ENCODE measurements around the gene C12orf76. TPM values are rescaled to one million over a fixed set of nuclear protein-coding genes. Genes with fewer than 3 reads are reported as not detected.

C12orf76 gene
- total and polyA plus RNA-seq, 2 of the 13 experiments (the other 11 are each of a cell fraction or from before 2014, with no cell fraction given), result 15.8 to 38.4 TPM

- no peak for TF ChIP-seq HNRNPH1 (optimal IDR thresholded peaks at IDR 0.05; ENCODE audit: low read depth, low read length)
- 0 out of 2 replicates have a peak, but pooled peaks have one; percentile 80 for TF ChIP-seq NCOA1 (CRISPR knock-in tag; IDR thresholded peaks at IDR 0.05)
- no peak for TF ChIP-seq ONECUT2 (CRISPR knock-in tag; IDR thresholded peaks at IDR 0.05)
- peak; percentile 84; the same call in 1 of the 2 replicates for TF ChIP-seq SIN3A (IDR thresholded peaks at IDR 0.05; ENCODE audit: borderline replicate concordance, low read depth, low read length)
- TF ChIP-seq NONO (IDR thresholded peaks at IDR 0.05), result peak; percentile 98; the same call in 1 of the 2 replicates
- peak; percentile 82 for TF ChIP-seq NONO (CRISPR knock-in tag; conservative IDR thresholded peaks at IDR 0.05)
- TF ChIP-seq SAFB2 (CRISPR knock-in tag; IDR thresholded peaks at IDR 0.05; ENCODE audit: borderline replicate concordance, low read depth), result peak; percentile 65; the same call in 1 of the 2 replicates
- TF ChIP-seq HNF4A (CRISPR knock-in tag; IDR thresholded peaks at IDR 0.05), result peak; percentile 45; the same call in 1 of the 2 replicates
- peak; percentile 97 for TF ChIP-seq TGIF2 (CRISPR knock-in tag; IDR thresholded peaks at IDR 0.05)
- no peak for TF ChIP-seq ZNF253 (CRISPR knock-in tag; IDR thresholded peaks at IDR 0.05; ENCODE audit: borderline replicate concordance)
- no peak for TF ChIP-seq MATR3 (CRISPR knock-in tag; IDR thresholded peaks at IDR 0.05)
- no peak for TF ChIP-seq ZFP36L1 (CRISPR knock-in tag; IDR thresholded peaks at IDR 0.05)
- no peak for TF ChIP-seq ZNF382 (CRISPR knock-in tag; IDR thresholded peaks at IDR 0.05; ENCODE audit: borderline replicate concordance)
- TF ChIP-seq ZNF263 (CRISPR knock-in tag; IDR thresholded peaks at IDR 0.05), result no peak
- peak; percentile 57; the same call in 1 of the 2 replicates for TF ChIP-seq ZBTB10 (CRISPR knock-in tag; IDR thresholded peaks at IDR 0.05; ENCODE audit: borderline replicate concordance)
- TF ChIP-seq CC2D1A (CRISPR knock-in tag; IDR thresholded peaks at IDR 0.05), result no peak
- peak; percentile 71; the same call in 1 of the 2 replicates for TF ChIP-seq ZNF556 (CRISPR knock-in tag; IDR thresholded peaks at IDR 0.05; ENCODE audit: borderline replicate concordance)
- peak; percentile 77 to 90 for TF ChIP-seq POLR2A (IDR thresholded peaks at IDR 0.05; ENCODE audit: insufficient read depth in 1 of 2, low read depth in 2 of 2, low read length in 2 of 2)
- no peak for TF ChIP-seq ZNF101 (CRISPR knock-in tag; IDR thresholded peaks at IDR 0.05; ENCODE audit: borderline replicate concordance, low read depth)
- no peak for TF ChIP-seq KAT2B (IDR thresholded peaks at IDR 0.05; ENCODE audit: borderline replicate concordance, low read depth, low read length)
- no peak; a peak in 1 of 4 replicates for TF ChIP-seq REST (IDR thresholded peaks at IDR 0.05; ENCODE audit: borderline replicate concordance in 1 of 2, low read depth in 1 of 2, low read length in 2 of 2)
- no peak for TF ChIP-seq ZNF552 (CRISPR knock-in tag; IDR thresholded peaks at IDR 0.05; ENCODE audit: borderline replicate concordance)
- TF ChIP-seq REXO4 (CRISPR knock-in tag; IDR thresholded peaks at IDR 0.05; ENCODE audit: borderline replicate concordance), result no peak
- no peak for TF ChIP-seq SYNCRIP (IDR thresholded peaks at IDR 0.05; ENCODE audit: insufficient read depth, low read depth, low read length)
- TF ChIP-seq ZNF317 (CRISPR knock-in tag; IDR thresholded peaks at IDR 0.05), result peak; percentile 72
Measured at GRCh38 chr12:109998904-109999648, 49.2 kb downstream of the C12orf76 start, which contains the start of gene ANKRD13A (continued).

Data from HepG2 (cell line).